ENCODE results near the gene STOX2. TPM values are rescaled to one million over a fixed set of nuclear protein-coding genes. Genes with fewer than 3 reads are reported as not detected.

Gene STOX2
- total RNA-seq, 1 donor from 2014 or later = 0.19 TPM

- no peaks in the 10 kb centered on the region for H3K9me3 Mint-ChIP-seq (ENCODE audit: unreplicated experiment)
- H3K27me3 Mint-ChIP-seq (ENCODE audit: unreplicated experiment) = no peaks in the 10 kb centered on the region
- H3K27ac Mint-ChIP-seq (ENCODE audit: unreplicated experiment) = no peak overlapping the region
- H3K4me1 Mint-ChIP-seq (ENCODE audit: unreplicated experiment) = no peaks in the 10 kb centered on the region
- H3K4me3 Mint-ChIP-seq (ENCODE audit: unreplicated experiment) = no peak overlapping the region
- no peaks in the 10 kb centered on the region for H3K36me3 Mint-ChIP-seq (ENCODE audit: unreplicated experiment)
- TF ChIP-seq, protein P1, sequence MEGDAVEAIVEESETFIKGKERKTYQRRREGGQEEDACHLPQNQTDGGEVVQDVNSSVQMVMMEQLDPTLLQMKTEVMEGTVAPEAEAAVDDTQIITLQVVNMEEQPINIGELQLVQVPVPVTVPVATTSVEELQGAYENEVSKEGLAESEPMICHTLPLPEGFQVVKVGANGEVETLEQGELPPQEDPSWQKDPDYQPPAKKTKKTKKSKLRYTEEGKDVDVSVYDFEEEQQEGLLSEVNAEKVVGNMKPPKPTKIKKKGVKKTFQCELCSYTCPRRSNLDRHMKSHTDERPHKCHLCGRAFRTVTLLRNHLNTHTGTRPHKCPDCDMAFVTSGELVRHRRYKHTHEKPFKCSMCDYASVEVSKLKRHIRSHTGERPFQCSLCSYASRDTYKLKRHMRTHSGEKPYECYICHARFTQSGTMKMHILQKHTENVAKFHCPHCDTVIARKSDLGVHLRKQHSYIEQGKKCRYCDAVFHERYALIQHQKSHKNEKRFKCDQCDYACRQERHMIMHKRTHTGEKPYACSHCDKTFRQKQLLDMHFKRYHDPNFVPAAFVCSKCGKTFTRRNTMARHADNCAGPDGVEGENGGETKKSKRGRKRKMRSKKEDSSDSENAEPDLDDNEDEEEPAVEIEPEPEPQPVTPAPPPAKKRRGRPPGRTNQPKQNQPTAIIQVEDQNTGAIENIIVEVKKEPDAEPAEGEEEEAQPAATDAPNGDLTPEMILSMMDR (IDR thresholded peaks at IDR 0.05) = no peak
- DNase-seq (ENCODE audit: extremely low spot score, unreplicated experiment) = no peak
Observed at GRCh38 chr4:183960962-183961541, 55.9 kb downstream of the STOX2 start.

DNA sequence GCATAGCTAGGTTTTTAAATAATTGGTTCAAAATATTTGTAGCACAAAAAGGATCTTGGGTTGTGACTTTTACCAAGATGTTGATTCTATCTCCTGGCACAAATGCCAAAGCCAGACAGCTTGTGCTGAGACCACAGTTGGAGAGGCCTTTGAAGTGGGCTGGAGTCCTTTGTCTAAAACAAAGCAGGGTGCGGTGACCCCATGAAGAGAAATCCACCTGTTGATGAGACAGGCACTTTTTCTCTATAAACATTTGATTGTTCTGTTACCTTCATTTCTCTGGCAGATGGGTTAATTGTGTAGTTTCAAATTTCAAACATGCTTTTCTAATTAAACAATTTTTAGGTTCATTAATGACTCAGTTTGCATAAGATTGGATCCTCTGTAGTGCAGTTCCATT, 56.7 kb downstream of the STOX2 start:
- no peaks in the 10 kb centered on the region for H3K36me3 Mint-ChIP-seq (ENCODE audit: unreplicated experiment)
- H3K27me3 Mint-ChIP-seq (ENCODE audit: unreplicated experiment) = no peaks in the 10 kb centered on the region
- no peak for DNase-seq (ENCODE audit: extremely low spot score, unreplicated experiment)
- no peak overlapping the region for H3K27ac Mint-ChIP-seq (ENCODE audit: unreplicated experiment)
- H3K4me1 Mint-ChIP-seq (ENCODE audit: unreplicated experiment) = no peaks in the 10 kb centered on the region
- TF ChIP-seq, protein P1 (IDR thresholded peaks at IDR 0.05) = no peak
- H3K4me3 Mint-ChIP-seq (ENCODE audit: unreplicated experiment) = no peak overlapping the region
- no peaks in the 10 kb centered on the region for H3K9me3 Mint-ChIP-seq (ENCODE audit: unreplicated experiment)

- H3K36me3 Mint-ChIP-seq (ENCODE audit: unreplicated experiment) = no peaks in the 10 kb centered on the region
- no peak overlapping the region for H3K4me3 Mint-ChIP-seq (ENCODE audit: unreplicated experiment)
Observed at GRCh38 chr4:183962419-183962818, 57.3 kb downstream of the STOX2 start.

GRCh38 chr4:183966371-183966770, 61.3 kb downstream of the STOX2 start:
- no peak overlapping the region for H3K4me3 Mint-ChIP-seq (ENCODE audit: unreplicated experiment)
- no peaks in the 10 kb centered on the region for H3K4me1 Mint-ChIP-seq (ENCODE audit: unreplicated experiment)
- TF ChIP-seq, protein P1 (IDR thresholded peaks at IDR 0.05) = no peak
- no peak overlapping the region for H3K27ac Mint-ChIP-seq (ENCODE audit: unreplicated experiment)
- H3K36me3 Mint-ChIP-seq (ENCODE audit: unreplicated experiment) = no peaks in the 10 kb centered on the region
- peaks cover 5% of the 10 kb centered on the region for H3K27me3 Mint-ChIP-seq (ENCODE audit: unreplicated experiment)
- no peaks in the 10 kb centered on the region for H3K9me3 Mint-ChIP-seq (ENCODE audit: unreplicated experiment)
- DNase-seq (ENCODE audit: extremely low spot score, unreplicated experiment) = no peak

More at GRCh38 chr4:183962419-183962818, 57.3 kb downstream of the STOX2 start:
- DNase-seq (ENCODE audit: extremely low spot score, unreplicated experiment) = no peak
- TF ChIP-seq, protein P1 (IDR thresholded peaks at IDR 0.05) = no peak
- H3K27ac Mint-ChIP-seq (ENCODE audit: unreplicated experiment) = no peak overlapping the region
- H3K4me1 Mint-ChIP-seq (ENCODE audit: unreplicated experiment) = no peaks in the 10 kb centered on the region
- no peaks in the 10 kb centered on the region for H3K9me3 Mint-ChIP-seq (ENCODE audit: unreplicated experiment)
- H3K27me3 Mint-ChIP-seq (ENCODE audit: unreplicated experiment) = no peaks in the 10 kb centered on the region

DNA sequence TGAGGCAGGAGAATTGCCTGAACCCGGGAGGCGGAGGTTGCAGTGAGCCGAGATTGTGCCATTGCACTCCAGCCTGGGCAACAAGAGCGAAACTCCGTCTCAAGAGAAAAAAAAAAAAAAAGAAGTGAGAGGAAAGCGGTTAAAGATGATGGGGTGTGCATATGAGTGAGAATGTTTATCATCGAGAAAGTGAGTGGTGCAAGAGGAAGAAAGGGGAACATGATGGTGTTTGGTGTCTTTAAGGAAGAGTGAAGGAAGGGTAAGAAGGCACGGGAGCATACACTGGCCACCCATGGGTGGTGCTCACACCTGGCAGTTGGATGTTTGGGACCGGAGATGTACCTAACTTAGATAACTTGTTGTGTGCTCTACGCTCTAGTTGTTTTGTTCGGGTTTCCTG, 62.2 kb downstream of the STOX2 start:
- no peaks in the 10 kb centered on the region for H3K4me1 Mint-ChIP-seq (ENCODE audit: unreplicated experiment)
- H3K27me3 Mint-ChIP-seq (ENCODE audit: unreplicated experiment) = peaks cover 5% of the 10 kb centered on the region
- TF ChIP-seq, protein P1 (IDR thresholded peaks at IDR 0.05) = no peak
- no peak for DNase-seq (ENCODE audit: extremely low spot score, unreplicated experiment)
- no peak overlapping the region for H3K27ac Mint-ChIP-seq (ENCODE audit: unreplicated experiment)
- H3K4me3 Mint-ChIP-seq (ENCODE audit: unreplicated experiment) = no peak overlapping the region
- H3K9me3 Mint-ChIP-seq (ENCODE audit: unreplicated experiment) = no peaks in the 10 kb centered on the region
- H3K36me3 Mint-ChIP-seq (ENCODE audit: unreplicated experiment) = no peaks in the 10 kb centered on the region
